Activated T-helper 17 cell treated with anti-CD3 and anti-CD28 coated beads, Interleukin-2, amount 50 U/mL, for 72 hours (primary cell): ENCODE measurements around the gene HYAL2. TPM values are rescaled to one million over a fixed set of nuclear protein-coding genes. Genes with fewer than 3 reads are reported as not detected.

Source experiments
- ATAC-seq: fragments of 150-1000 bp; cut with Tn5 transposase; replicated peaks from 2 replicates; pipeline ENCODE4 v1.10.0; 2021; ENCODE audit warnings: mild to moderate bottlenecking, moderate library complexity
- H3K27ac Mint-ChIP-seq: one replicate; pipeline ENCODE4 v1.8.0; 2022; ENCODE audit warnings: mixed read lengths
- H3K27me3 Mint-ChIP-seq: one replicate; pipeline ENCODE4 v1.8.0; 2022; ENCODE audit warnings: mixed read lengths
- H3K36me3 Mint-ChIP-seq: one replicate; pipeline ENCODE4 v1.8.0; 2022; ENCODE audit warnings: low read depth, mild to moderate bottlenecking, mixed read lengths
- H3K4me1 Mint-ChIP-seq: one replicate; pipeline ENCODE4 v1.8.0; 2022; ENCODE audit warnings: mixed read lengths
- H3K4me3 Mint-ChIP-seq: one replicate; pipeline ENCODE4 v1.8.0; 2022; ENCODE audit warnings: mild to moderate bottlenecking, mixed read lengths
- H3K9me3 Mint-ChIP-seq: one replicate; pipeline ENCODE4 v1.8.0; 2022; ENCODE audit warnings: mixed read lengths
- total RNA-seq, 2 donors: library from RNA; stranded (reverse); gene quantifications; one replicate each; pipeline ENCODE4 v1.2.3, GENCODE V29; 2022

Gene HYAL2
- total RNA-seq, 2 donors from 2014 or later = 5.1 to 8.5 TPM

DNA sequence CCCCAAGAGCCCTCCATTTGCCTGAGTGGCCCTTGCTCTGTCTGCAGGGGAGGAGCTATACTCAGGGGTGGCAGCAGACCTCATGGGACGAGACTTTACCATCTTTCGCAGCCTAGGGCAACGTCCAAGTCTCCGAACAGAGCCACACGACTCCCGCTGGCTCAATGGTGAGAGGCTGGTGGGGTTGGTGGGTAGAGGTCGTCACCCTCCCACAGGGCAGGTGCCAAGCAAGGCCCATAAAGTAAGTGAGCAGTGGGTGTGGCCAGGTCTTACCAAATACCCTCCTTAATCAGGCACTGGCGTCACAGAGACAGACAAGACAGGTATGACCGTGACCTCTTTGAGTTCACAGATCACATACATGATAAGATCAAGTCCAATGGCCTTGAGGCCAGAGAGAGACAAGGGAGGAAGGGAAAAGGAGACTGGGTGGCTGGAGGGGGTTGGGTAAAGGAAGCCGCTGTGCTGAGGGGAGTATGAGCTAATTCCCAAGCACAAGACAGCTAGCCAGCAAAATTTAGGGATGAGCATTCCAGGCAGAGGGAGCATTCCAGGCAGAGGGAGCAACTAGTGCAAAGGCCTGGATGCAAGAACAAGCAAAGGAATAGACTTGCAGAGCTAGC, 51.1 kb downstream of the HYAL2 start:
- Mint-ChIP-seq H3K27ac (peak overlapping the region; percentile 37), H3K9me3 (no peaks in the 10 kb centered on the region), H3K4me3 (no peak overlapping the region), H3K36me3 (no peaks in the 10 kb centered on the region), H3K27me3 (peaks cover 21% of the 10 kb centered on the region), H3K4me1 (peaks cover 9% of the 10 kb centered on the region)
- no peak for ATAC-seq

DNA sequence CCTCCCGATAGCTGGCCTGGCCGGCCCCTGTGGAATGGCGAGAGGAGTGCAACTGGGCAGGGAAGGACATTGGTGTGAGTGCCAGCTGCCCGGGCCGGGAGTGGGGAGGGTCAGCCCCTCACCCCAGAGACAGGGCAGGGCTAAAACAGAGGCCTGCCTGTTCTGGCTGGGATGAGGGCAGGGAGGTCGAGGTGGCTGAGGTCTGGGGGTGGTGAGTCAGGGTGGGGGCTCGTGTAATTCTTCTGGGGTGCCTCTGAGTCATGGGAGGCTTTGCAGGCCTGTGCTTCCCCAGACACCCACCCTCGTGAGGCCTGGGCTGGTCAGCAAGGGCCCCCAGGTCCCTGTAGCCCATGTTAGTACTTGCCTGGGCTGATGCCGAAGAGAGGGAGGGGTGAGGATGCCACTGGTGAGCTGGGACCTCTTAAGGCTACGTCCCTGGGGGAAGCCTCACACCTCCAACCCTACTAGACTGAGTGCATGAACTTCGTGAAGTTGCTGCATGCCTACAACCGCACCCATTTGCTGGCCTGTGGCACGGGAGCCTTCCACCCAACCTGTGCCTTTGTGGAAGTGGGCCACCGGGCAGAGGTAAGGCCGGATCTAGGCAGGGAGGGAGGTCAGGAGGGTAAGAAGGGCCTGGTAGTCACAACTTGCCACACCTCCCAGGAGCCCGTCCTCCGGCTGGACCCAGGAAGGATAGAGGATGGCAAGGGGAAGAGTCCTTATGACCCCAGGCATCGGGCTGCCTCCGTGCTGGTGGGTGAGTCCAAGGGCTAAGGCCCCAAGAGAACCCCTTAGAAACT, 51.9 kb downstream of the HYAL2 start:
- no peak for ATAC-seq
- H3K9me3 Mint-ChIP-seq = no peaks in the 10 kb centered on the region

DNA sequence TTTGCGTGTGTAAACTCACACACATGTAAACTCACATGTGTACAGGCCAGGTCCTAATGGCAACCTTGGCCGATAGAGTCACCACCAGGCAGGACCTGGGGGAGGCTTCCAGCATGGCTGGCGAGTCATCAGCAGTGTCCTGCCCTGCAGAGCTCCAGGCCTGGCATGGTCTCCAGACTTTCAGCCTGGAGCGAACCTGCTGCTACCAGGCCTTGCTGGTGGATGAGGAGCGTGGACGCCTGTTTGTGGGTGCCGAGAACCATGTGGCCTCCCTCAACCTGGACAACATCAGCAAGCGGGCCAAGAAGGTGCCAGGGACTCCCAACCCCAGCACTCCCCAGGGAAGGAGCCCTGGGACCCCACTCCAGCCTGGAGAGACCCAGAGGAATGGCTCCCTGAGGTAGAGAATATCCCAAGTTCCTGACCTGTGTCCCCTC, 52.5 kb downstream of the HYAL2 start:
- H3K27ac Mint-ChIP-seq = no peak overlapping the region
- no peaks in the 10 kb centered on the region for H3K36me3 Mint-ChIP-seq
- no peak overlapping the region for H3K4me3 Mint-ChIP-seq
- peaks cover 9% of the 10 kb centered on the region for H3K4me1 Mint-ChIP-seq
- H3K27me3 Mint-ChIP-seq = peaks cover 12% of the 10 kb centered on the region
- no peak for ATAC-seq
- no peaks in the 10 kb centered on the region for H3K9me3 Mint-ChIP-seq

More for the DNA sequence above, 51.9 kb downstream of the HYAL2 start:
- Mint-ChIP-seq H3K4me3 (no peak overlapping the region), H3K27ac (no peak overlapping the region), H3K27me3 (peaks cover 17% of the 10 kb centered on the region), H3K36me3 (no peaks in the 10 kb centered on the region), H3K4me1 (peaks cover 9% of the 10 kb centered on the region)

DNA sequence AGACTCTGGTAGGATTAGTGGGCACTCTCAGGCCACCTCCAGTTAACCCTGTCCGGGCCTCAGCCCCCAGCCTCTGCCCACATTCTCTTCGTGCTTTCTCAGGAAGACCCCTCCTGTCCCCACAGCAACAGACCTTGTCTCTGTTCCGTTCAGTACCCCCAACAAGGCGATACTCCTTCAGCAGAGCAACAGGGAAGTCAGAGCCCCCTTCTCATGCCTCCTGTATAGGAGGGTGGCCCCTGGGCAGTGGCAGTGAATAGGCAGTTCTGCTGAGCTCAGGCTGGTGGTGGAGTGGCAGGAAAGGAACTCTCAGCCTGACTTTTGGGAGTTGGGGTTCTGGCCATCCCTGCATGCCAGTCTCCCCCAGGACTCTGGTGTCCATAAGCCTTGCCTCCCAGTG, 53.1 kb downstream of the HYAL2 start:
- H3K9me3 Mint-ChIP-seq = no peaks in the 10 kb centered on the region
- H3K27ac Mint-ChIP-seq = no peak overlapping the region
- H3K36me3 Mint-ChIP-seq = no peaks in the 10 kb centered on the region
- H3K4me3 Mint-ChIP-seq = no peak overlapping the region
- no peak for ATAC-seq
- H3K27me3 Mint-ChIP-seq = peaks cover 9% of the 10 kb centered on the region
- H3K4me1 Mint-ChIP-seq = peaks cover 8% of the 10 kb centered on the region

DNA sequence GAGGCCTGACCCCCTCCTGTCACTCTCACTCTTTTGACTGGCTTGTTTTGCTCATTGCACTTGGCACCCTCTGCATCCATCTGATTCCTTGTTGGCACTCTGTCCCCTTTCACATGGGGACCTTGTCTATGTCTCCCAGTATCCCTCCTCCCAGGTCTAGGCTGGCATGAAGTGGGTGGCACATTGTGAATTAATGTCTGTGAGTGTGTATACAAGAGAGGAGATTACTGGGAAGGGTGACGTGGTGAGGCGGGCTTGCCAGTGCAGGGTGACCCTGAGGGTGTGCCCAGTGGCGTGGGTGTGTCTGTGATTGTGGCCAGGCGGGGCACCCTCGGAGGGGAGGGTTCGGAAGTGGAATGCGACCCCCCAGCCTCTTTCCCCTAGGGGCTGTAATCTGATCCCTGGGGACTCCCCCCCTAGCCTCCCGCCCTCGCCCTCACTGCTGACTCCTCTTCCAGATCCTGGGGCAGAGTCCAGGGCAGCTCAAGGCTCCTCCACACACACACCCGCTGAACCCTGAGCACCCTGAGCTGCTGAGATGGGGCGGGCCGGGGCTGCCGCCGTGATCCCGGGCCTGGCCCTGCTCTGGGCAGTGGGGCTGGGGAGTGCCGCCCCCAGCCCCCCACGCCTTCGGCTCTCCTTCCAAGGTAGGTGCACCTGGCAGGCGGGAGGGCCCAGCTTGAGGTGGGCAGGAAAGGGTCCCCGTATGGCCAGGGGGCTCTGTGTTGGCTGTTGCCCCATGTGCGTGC, 53.7 kb downstream of the HYAL2 start, which contains the start of gene SEMA3B:
SEMA3B (plus strand) TSS at position 445 of the 749 bp plus-strand sequence; CDS start at position 539, 94 bp downstream.
- Mint-ChIP-seq H3K27ac (no peak within 1 kb of the TSS), H3K9me3 (no peaks in the 10 kb centered on the region), H3K27me3 (peaks cover 3% of the 10 kb centered on the region), H3K4me3 (no peak within 1 kb of the TSS), H3K36me3 (no peaks in the 10 kb centered on the region), H3K4me1 (peaks cover 4% of the 10 kb centered on the region)
- ATAC-seq = no peak

DNA sequence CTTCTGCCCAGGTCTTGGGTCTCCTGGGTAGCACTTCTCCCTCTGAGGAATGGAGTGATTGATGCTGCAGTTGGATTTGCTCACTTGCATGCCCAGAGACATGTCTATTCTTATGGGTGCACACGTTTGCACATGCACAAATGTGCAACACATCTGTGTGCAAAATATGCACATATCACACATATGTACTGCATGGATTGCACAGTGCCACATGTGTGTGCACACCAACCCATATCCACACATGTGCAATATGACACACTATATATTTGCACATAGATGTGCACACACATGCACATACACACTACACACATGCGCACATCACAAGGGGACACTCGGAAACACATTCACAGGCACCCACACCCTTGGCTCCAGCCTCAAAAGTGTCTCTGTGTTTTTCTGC, 54.3 kb downstream of the HYAL2 start:
- H3K4me1 Mint-ChIP-seq = peaks cover 4% of the 10 kb centered on the region
- H3K4me3 Mint-ChIP-seq = no peak overlapping the region
- no peak for ATAC-seq
- H3K27me3 Mint-ChIP-seq = peaks cover 3% of the 10 kb centered on the region
- H3K27ac Mint-ChIP-seq = no peak overlapping the region
- H3K36me3 Mint-ChIP-seq = no peaks in the 10 kb centered on the region
- H3K9me3 Mint-ChIP-seq = no peaks in the 10 kb centered on the region

Other genes starting within 250 kb of the HYAL2 start
- gene RBM5, start 233.8 kb downstream of the HYAL2 start, total RNA-seq = 100 to 1,000 TPM; 146 to 167 TPM
- gene SEMA3F, start 167.4 kb downstream of the HYAL2 start, total RNA-seq = 1 to 10 TPM in 1 of 2 donors, not detected in 1; 1.5 TPM
- gene GNAT1, start 131.1 kb downstream of the HYAL2 start, total RNA-seq = not detected
- gene SLC38A3, start 117.5 kb downstream of the HYAL2 start, total RNA-seq = under 1 TPM in 1 of 2 donors, not detected in 1; 0.71 TPM
- gene GNAI2, start 86.5 kb downstream of the HYAL2 start, total RNA-seq = 100 to 1,000 TPM; 283 to 392 TPM
- gene SEMA3B, start 53.6 kb downstream of the HYAL2 start, total RNA-seq = 1 to 10 TPM; 1.2 to 2.3 TPM
- under 1 TPM in 1 of 2 donors, not detected in 1; 0.34 TPM for gene LSMEM2, start 43.7 kb downstream of the HYAL2 start, total RNA-seq
- 100 to 1,000 TPM in 1 of 2 donors, 10 to 100 TPM in 1; 59.2 to 139 TPM for gene IFRD2, start 30.3 kb downstream of the HYAL2 start, total RNA-seq
- gene HYAL3, start 23.3 kb downstream of the HYAL2 start, total RNA-seq = 10 to 100 TPM; 12.2 to 13.0 TPM
- gene NAA80, start 23.3 kb downstream of the HYAL2 start, total RNA-seq = 10 to 100 TPM; 24.4 to 37.8 TPM
- under 1 TPM in 1 of 2 donors, not detected in 1; 0.29 TPM for gene HYAL1, start 19.2 kb downstream of the HYAL2 start, total RNA-seq
- gene TUSC2, start 5.5 kb upstream of the HYAL2 start, total RNA-seq = 10 to 100 TPM; 13.9 to 19.3 TPM
- gene RASSF1, start 18.1 kb upstream of the HYAL2 start, total RNA-seq = 100 to 1,000 TPM in 1 of 2 donors, 10 to 100 TPM in 1; 85.8 to 139 TPM
- gene ZMYND10, start 23.0 kb upstream of the HYAL2 start, total RNA-seq = 10 to 100 TPM in 1 of 2 donors, 1 to 10 TPM in 1; 3.9 to 10.9 TPM
- gene NPRL2, start 28.0 kb upstream of the HYAL2 start, total RNA-seq = 10 to 100 TPM; 50.2 to 96.5 TPM
- 10 to 100 TPM; 35.6 to 40.8 TPM for gene CYB561D2, start 28.1 kb upstream of the HYAL2 start, total RNA-seq
- 10 to 100 TPM; 14.3 to 21.9 TPM for gene TMEM115, start 36.8 kb upstream of the HYAL2 start, total RNA-seq
- gene CACNA2D2, start 180.9 kb upstream of the HYAL2 start, total RNA-seq = 1 to 10 TPM in 1 of 2 donors, under 1 TPM in 1; 0.50 to 5.0 TPM
- gene C3orf18, start 245.0 kb upstream of the HYAL2 start, total RNA-seq = 10 to 100 TPM; 17.3 to 50.8 TPM
- gene HEMK1, start 246.8 kb upstream of the HYAL2 start, total RNA-seq = 10 to 100 TPM; 47.5 to 99.2 TPM